NCI-H748 (cell line): ENCODE measurements around the gene FIP1L1.
"Not testable (repeated sequence)": the region's sequence is repeated elsewhere in the genome, so short reads cannot be mapped to it uniquely, and the experiment has no call there.

Source experiments
- DNase-seq: peaks from one replicate; lab custom pipeline; 2025; ENCODE audit not compliant: unreplicated experiment; lab: John Stamatoyannopoulos, UW

Gene FIP1L1

DNA sequence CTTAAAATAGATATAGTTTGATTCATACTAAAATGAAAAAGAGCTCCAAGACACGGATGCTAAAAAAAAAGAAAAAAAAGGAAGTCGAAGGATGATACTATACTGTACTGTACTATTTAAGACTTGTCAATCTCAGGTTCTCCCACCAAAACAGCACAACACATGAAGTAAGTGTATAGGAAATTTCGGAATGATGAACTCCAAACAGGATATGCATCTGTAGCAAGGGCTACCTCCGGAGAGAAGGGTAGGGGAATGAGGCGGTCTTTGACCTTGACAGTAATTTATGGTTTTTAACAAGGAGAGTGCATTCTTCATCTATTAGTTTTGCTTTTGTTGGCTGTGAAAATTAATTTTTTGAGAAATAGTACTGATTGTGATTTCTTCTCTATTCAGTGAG, 541 bp upstream of the FIP1L1 start:
- no peak for DNase-seq

- no peak for DNase-seq
Observed at GRCh38 chr4:53378171-53378482, 686 bp downstream of the FIP1L1 start.

DNA sequence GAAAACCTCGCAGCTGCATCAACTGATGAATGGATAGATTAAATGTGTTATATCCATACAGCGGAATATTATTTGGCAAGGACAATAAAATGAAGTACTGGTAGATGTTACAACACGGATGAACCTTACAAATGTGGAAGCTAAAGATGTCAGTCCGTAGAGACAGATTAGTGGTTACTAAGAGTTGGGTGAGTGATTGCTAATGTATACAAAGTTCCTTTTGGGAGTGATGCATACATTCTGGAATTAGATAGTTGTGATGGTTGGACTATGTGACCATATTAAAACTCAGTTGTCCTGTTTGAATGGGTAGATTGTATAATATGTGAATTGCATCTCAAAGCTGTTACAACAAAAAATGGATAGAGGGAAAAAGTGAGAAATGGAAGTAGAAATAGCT, 2.8 kb downstream of the FIP1L1 start:
- DNase-seq = no peak

DNA sequence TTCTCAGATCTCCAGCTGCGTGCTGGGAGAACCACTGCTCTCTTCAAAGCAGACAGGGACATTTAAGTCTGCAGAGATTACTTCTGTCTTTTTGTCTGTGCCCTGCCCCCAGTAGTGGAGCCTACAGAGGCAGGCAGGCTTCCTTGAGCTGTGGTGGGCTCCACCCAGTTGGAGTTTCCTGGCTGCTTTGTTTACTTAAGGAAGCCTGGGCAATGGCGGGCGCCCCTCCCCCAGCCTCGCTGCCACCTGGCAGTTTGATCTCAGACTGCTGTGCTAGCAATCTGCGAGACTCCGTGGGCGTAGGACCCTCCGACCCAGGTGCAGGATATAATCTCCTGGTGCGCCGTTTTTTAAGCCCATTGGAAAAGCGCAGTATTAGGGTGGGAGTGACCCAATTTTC, 32.0 kb downstream of the FIP1L1 start:
- not testable (repeated sequence) for DNase-seq

DNA sequence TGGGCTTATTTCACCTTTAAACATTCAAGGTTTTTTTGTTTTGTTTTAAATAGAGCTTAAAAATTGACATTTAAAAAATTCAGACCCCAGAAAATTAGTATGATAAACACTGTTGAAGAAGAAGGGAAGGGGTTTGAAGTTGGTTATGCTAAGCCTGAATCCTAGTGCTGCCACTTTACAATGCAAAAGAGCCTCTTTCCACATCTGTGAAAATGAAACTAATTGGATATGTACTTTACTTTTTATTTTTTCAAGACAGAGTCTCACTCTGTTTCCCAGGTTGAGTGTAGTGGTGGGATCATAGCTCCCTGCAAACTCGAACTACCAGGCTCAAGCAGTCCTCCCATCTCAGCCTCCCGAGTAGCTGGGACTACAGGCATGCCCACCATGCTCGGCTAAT, 41.8 kb downstream of the FIP1L1 start:
- no peak for DNase-seq

- DNase-seq = no peak
Observed at GRCh38 chr4:53421791-53422190, 44.4 kb downstream of the FIP1L1 start.

GRCh38 chr4:53422367-53422766, 44.9 kb downstream of the FIP1L1 start:
- no peak for DNase-seq

GRCh38 chr4:53424280-53424679, 46.8 kb downstream of the FIP1L1 start:
- DNase-seq = no peak

DNA sequence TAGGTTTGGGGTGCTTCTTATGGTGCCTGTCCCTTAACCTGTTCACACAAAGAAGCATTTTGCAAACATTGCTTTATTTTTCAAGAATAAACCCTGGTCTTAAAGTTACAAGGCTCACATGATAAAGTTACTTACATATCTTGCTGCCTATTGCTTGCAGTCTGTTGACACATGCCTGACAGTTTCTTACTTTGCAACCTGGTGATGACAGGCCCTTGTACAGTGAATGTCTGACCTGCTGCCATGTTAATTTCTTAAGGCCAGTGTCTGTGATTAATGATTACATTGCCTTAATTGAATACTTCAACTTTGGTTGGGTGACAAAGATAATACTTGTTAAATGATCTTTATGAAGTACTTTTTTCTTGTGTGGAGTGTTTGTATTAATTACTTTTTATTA, 49.9 kb downstream of the FIP1L1 start:
- no peak for DNase-seq

- no peak for DNase-seq
Observed at GRCh38 chr4:53431052-53431451, 53.6 kb downstream of the FIP1L1 start.

DNA sequence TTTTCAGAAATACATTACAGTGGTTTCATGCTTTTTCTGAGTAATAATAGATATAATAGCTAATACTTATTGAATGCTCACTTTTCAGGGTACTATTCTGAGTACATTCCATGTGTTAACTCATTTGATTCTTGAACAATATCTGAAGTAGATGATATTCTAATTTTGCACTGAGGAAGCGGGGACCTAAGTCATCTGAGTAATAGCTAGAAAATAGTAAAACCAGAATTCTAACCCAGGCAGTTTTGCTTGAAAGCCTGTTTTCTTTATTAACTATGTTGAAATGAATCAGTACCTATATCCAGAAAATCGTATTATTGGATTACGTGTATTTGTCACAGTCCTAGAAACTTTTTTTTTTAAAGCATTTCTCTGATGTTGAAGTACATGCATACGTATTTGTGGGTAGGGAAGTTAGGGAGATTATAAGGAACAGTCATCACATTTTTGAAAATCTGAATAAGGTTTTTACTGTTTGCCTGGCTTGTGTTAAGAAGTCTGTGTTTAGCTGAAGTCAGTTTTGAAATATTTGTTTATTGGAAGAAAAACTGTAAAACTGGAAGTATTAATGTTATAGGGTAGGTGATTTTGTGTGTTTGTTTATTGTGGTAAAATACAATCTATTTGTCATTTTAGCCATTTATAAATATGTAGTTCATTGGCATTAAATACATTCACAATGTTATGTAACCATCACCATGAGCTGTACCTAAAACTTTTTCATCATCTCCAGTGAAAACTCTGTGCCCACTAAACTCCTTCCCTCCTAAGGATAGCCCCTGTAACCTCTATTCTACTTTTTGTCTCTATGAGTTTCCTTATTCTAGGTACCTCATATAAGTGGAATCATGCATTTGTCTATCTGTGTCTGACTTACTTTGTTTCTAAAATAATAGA, 55.3 kb downstream of the FIP1L1 start:
- DNase-seq = no peak

DNA sequence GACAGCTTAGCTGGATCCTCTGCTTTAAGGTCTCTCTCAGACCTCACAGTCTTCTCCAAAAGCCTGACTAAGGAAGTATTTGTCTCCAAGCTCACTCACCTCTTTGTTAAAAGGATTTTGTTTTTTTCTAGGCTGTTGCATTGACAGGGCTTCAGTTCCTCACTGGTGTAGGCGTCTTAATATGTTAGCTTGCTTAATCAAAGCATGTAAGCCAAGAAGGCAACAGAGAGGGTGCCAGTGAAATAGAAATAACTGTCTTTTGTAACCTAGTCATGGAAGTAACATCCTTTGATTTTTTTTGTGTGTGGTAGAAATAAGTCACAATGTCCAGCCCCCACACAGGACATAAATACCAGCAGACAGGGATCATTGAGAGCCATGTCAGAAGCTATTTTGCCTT, 58.8 kb downstream of the FIP1L1 start:
- no peak for DNase-seq

GRCh38 chr4:53441564-53441963, 64.1 kb downstream of the FIP1L1 start:
- DNase-seq = no peak

DNA sequence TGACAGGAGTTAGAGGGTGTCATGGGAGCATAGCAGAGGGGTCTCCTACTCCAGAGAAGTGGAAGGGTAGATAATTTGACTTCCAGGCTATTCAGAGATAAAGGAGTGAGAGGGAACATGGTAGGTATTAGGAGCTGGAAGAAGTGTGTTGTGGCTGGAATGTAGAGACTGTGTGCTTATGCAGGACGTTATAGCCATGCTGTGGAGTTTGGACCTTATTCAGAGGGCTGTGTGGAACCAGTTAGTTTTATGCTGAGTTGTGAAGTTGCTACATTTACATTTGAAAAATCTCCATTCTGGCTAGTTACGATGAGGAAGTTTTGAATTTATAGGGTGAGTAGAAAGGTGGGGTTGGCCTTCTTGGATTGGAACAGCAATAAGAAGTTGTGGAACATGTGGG, 67.5 kb downstream of the FIP1L1 start:
- no peak for DNase-seq

DNA sequence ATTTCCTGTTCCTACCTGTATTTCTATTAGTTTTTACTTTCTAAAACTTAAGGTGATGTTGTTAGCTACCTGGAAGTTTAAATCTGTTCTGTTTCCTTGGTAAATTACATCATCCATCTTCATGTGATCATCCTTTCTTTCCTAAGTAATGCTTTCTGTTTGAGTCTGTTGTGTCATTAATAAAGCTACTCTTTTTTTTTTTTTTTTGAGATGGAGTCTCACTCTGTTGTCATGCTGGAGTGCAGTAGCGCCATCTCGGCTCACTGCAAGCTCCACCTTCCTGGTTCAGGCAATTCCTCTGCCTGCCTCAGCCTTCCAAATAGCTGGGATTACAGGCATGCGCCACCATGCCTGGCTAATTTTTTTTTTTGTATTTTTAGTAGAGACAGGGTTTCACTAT, 73.3 kb downstream of the FIP1L1 start:
- no peak for DNase-seq

DNA sequence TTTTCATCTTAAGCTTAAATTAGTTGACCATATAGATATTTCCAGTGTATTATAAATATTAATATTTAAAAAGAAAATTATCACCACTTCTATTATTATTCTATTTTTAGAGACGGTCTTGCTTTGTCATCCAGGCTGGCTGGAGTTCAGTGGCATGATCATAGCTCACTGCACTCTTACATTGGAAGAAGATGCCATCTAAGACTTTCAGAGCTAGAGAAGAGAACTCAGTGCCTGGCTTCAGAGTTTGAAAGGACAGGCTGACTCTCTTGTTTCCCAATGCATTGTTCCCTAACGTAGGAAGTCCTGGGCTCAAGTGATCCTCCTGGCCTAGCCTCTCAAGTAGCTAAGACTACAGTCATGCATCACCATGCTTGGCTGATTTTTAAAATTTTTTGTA, 75.9 kb downstream of the FIP1L1 start:
- no peak for DNase-seq

DNA sequence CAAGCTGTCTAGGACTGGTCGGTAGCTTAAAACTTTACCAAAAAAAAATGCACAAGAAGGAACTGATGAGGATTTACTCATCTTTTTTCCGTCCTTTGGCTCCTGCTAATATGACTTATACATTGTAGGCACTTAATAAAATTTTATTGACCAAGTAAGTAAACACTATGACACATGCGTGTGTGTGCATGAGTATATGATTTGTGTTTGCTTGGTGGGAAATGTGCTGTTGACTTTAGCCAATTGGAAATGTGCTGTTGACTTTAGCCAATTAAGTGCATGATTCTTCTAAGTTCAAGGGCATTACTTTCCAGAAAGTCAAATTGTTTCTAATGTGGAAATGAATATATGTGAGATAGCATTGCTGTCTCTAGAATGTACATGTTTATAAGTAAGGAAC, 78.3 kb downstream of the FIP1L1 start:
- peak; percentile 12 for DNase-seq

DNA sequence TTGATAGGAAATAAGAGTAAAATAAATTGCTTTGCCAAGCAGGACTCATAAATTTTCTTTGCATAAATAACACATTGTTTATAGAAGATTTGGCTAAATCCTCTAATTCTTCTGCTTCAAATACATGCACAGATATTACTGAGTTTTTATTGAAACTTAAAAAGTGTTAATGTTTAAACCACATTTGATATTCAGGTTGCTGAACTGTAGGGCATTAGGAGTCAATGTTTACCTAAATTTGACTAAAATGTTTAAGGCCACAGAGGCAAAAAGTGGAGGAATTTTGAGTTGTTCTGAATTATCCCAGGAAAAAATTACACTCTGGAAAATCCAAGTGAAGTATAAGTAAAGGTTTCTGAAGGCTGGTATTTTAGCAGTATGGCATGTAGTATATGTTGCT, 78.7 kb downstream of the FIP1L1 start:
- no peak for DNase-seq

DNA sequence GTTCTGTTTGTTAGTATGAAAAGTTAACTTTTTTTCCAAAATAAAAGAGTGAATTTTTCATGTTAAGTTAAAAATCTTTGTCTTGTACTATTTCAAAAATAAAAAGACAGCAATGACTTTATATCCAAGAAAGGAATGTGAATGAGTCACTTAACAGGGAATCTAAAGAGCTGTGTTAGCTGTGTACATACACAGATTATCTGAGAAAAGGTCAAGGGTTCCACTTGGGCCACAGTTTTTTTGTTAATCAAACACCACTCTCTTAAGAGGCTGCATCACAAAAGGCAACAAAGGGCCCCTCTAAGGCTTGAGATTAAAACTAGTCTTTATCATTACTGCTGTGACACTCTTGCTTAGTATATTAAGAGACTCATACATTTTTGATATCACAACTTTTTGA, 82.1 kb downstream of the FIP1L1 start:
- DNase-seq = peak; percentile 1

DNA sequence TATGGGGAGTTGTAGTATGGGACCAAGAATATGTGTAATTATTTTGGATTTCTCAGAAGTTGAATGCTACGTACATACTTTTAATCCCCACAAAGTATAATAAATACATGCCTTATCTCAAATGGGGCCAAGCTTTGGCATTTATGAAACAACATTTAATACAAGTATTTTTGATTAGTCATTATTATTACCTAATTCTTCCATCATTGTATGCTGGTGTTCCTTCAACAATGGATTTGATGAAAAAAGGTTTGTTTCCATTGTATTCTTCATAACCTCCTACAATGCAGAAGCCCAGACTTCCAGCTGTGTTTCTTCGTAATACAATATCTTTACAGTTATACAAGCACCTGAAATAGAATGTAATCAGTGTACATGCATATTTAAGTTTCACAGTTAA, 83.8 kb downstream of the FIP1L1 start:
- DNase-seq = no peak

- DNase-seq = no peak
Observed at GRCh38 chr4:53463340-53463739, 85.9 kb downstream of the FIP1L1 start.

- DNase-seq = no peak
Observed at GRCh38 chr4:53465281-53465680, 87.8 kb downstream of the FIP1L1 start.

GRCh38 chr4:53465891-53466290, 88.5 kb downstream of the FIP1L1 start:
- no peak for DNase-seq
